ENCODE results near the gene NRAP. TPM values are rescaled to one million over a fixed set of nuclear protein-coding genes. Genes with fewer than 3 reads are reported as not detected.

NRAP gene
- total RNA-seq, 1 donor from 2014 or later = 0.06 TPM

DNA sequence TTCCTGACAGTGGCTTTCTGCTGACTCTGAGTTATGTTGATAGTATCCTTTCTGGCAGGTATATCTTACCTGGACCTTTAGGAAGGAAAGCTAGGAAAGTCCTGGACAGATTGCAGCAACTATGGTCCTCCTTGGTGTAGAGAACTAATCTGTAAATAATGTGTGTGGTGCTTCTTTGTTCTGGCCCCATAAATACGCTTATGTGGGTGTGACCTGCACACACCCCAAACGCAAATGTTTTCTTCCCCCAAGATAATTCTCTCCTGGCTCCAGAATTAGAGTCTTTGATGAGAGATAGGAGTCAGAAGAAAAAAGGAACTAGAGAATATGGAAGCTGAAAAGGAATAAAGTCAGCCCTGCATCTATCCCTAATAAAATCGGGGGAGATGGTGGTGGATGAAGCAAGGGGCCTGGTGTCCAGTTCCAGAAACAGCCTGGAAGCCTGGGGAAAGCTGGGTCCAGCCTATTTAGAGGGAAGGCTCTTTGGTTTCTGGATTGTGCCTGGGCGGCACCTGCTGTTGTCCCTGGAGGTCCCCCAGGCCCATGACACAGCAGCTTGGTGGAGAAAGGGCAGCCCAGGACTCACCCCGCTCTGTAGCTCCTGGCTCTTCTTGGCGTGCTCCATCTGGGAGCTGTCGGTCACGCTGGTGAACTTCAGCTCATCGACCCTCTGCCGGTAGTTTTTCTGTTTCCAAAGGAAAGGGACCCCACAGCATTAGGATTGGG lies 38.2 kb downstream of the NRAP start:
- Histone ChIP-seq H3K9me3 (no peaks in the 10 kb centered on the region), H3K36me3 (no peaks in the 10 kb centered on the region), H3K4me3 (no peak overlapping the region), H3K4me1 (peaks cover 5% of the 10 kb centered on the region), H3K27ac (no peak overlapping the region), H3K27me3 (no peaks in the 10 kb centered on the region)
- intact Hi-C loops (cut with DNase I) = no loop called here
- TF ChIP-seq, protein P1, sequence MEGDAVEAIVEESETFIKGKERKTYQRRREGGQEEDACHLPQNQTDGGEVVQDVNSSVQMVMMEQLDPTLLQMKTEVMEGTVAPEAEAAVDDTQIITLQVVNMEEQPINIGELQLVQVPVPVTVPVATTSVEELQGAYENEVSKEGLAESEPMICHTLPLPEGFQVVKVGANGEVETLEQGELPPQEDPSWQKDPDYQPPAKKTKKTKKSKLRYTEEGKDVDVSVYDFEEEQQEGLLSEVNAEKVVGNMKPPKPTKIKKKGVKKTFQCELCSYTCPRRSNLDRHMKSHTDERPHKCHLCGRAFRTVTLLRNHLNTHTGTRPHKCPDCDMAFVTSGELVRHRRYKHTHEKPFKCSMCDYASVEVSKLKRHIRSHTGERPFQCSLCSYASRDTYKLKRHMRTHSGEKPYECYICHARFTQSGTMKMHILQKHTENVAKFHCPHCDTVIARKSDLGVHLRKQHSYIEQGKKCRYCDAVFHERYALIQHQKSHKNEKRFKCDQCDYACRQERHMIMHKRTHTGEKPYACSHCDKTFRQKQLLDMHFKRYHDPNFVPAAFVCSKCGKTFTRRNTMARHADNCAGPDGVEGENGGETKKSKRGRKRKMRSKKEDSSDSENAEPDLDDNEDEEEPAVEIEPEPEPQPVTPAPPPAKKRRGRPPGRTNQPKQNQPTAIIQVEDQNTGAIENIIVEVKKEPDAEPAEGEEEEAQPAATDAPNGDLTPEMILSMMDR (IDR thresholded peaks at IDR 0.05) = no peak
- DNase-seq = no peak
- ATAC-seq = no peak

DNA sequence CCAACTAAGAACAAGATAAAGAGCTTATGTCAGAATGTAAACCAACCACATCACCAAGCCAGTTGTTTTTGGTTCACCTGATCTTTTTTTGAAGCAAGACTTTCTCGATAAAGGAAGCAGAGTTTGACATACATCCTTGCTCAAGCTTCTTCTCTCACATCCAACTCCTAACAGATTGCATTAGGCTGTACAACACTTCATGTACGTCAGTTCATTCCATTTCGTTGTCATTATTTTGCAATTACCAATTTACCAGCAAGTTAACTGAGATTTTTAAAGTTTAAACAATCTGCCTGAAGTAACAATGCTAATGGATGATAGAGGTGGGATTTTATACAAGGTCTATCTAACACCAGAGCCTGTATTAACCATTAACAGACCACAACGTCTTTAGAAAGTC lies 41.0 kb downstream of the NRAP start:
- peaks cover 5% of the 10 kb centered on the region for H3K4me1 ChIP-seq
- intact Hi-C loops (cut with DNase I) = no loop called here
- H3K27me3 ChIP-seq = peaks cover 9% of the 10 kb centered on the region
- DNase-seq (no peak), ATAC-seq (no peak)
- no peak overlapping the region for H3K4me3 ChIP-seq
- TF ChIP-seq, protein P1 (IDR thresholded peaks at IDR 0.05) = no peak
- no peaks in the 10 kb centered on the region for H3K9me3 ChIP-seq
- H3K36me3 ChIP-seq = no peaks in the 10 kb centered on the region
- H3K27ac ChIP-seq = no peak overlapping the region

DNA sequence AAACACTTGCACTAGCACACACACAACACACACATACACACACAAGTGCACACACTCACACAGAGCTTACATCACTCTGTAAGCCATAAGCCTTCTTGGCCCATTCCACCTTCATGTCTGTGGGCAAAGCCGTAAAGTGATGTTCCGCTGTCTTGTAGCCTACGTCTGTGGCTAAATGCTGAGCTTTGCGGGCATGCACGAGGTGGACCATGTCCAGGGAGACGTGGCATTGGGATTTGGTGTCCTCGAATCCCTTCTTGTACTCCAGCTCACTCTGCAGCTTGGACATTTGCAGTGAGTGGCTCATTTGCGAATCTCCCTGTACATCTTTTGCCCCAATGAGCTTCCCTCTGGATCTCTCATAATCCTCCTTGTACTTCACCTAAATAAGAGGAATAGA lies 42.0 kb downstream of the NRAP start:
- DNase-seq (no peak), ATAC-seq (no peak)
- Histone ChIP-seq H3K27me3 (peaks cover 19% of the 10 kb centered on the region), H3K4me1 (no peaks in the 10 kb centered on the region), H3K36me3 (no peaks in the 10 kb centered on the region), H3K27ac (no peak overlapping the region), H3K9me3 (no peaks in the 10 kb centered on the region), H3K4me3 (no peak overlapping the region)
- intact Hi-C loops (cut with DNase I) = no loop called here
- TF ChIP-seq, protein P1 (IDR thresholded peaks at IDR 0.05) = no peak

DNA sequence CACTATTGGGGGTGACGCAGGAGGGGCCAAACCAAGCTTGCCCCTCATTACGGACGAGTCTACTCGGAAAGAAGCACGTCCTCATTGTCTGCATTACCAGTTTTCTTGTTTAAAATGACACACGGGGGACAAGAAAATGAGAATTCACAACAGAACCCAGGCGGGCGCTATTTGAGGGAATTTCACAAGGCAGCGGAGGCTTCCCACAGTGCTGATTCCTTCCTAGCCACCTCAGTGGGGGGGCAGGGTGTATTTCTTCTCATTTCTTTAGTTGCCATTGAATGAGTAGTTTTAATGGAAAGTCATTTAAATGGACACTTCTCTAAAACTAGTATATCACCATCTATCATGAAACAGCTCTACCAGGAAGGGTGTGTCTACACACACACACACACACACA lies 42.9 kb downstream of the NRAP start:
- Histone ChIP-seq H3K4me3 (no peak overlapping the region), H3K27me3 (peaks cover 26% of the 10 kb centered on the region), H3K9me3 (no peaks in the 10 kb centered on the region), H3K36me3 (no peaks in the 10 kb centered on the region), H3K4me1 (no peaks in the 10 kb centered on the region), H3K27ac (no peak overlapping the region)
- ATAC-seq (no peak), DNase-seq (no peak)
- intact Hi-C loops (cut with DNase I) = no loop called here
- TF ChIP-seq, protein P1 (IDR thresholded peaks at IDR 0.05) = no peak

DNA sequence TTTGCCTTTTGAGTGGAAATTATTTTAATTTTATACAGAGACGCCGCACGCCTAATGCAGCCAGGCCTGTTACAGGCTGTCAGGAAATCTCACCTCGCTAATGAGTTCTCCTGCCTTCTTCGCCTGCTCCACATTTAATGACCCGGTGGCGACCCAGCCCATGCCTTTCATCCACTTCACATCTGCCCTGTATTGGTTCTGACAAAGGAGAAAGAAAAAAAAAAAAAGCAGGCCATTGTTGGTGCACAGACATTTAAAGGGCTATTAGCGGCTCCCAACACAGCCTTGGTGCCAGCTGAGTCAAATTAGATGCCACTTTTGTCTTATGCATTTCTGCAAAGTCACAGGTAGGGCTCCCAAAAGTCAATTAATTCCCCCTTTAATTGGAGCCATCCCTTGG lies 43.3 kb downstream of the NRAP start:
- ATAC-seq = no peak
- no peak for DNase-seq
- no peak overlapping the region for H3K27ac ChIP-seq
- H3K4me3 ChIP-seq = no peak overlapping the region
- no peaks in the 10 kb centered on the region for H3K9me3 ChIP-seq
- TF ChIP-seq, protein P1 (IDR thresholded peaks at IDR 0.05) = no peak
- intact Hi-C loops (cut with DNase I) = no loop called here
- peaks cover 29% of the 10 kb centered on the region for H3K27me3 ChIP-seq
- H3K36me3 ChIP-seq = no peaks in the 10 kb centered on the region
- no peaks in the 10 kb centered on the region for H3K4me1 ChIP-seq

DNA sequence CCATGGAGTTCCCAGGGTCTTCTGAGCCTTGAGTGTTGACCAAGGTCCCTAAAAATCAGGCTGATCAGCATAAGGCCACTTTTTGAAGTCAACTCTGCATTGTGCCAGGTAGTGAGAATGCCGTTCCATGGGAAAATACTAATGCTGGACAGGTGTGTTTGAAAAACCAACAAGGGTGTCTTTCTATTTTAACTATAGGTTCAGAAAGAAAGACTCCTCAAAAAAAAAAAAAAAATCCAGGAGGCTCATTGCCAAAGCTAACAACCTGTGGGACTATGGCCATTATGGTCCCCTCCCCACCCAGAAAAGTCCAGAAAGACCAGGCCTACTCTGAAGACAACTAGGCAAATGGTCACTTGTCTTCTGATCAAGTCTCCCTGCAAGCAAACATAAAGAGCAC lies 44.4 kb downstream of the NRAP start:
- intact Hi-C loops (cut with DNase I) = no loop called here
- ATAC-seq = no peak
- H3K27me3 ChIP-seq = peaks cover 35% of the 10 kb centered on the region
- no peak overlapping the region for H3K27ac ChIP-seq
- H3K4me3 ChIP-seq = no peak overlapping the region
- no peaks in the 10 kb centered on the region for H3K4me1 ChIP-seq
- no peaks in the 10 kb centered on the region for H3K36me3 ChIP-seq
- TF ChIP-seq, protein P1 (IDR thresholded peaks at IDR 0.05) = no peak
- no peaks in the 10 kb centered on the region for H3K9me3 ChIP-seq
- DNase-seq = no peak

All from upper lobe of right lung (tissue), 1 donor.